HepG2 (cell line): ENCODE results near the gene EYA2. TPM values are rescaled to one million over a fixed set of nuclear protein-coding genes. Genes with fewer than 3 reads are reported as not detected.

Source experiments
- ATF7 ChIP-seq, 2 experiments: fragments of 450-650 bp in 1 of 2; sonication (generic) in 1 of 2; formaldehyde crosslinking in 1 of 2; IDR thresholded peaks; 2 replicates each; pipeline versions ENCODE4 v1.4.0 to v1.6.1; 2016 to 2020; ENCODE audit warnings: antibody characterized with exemption in 1 of 2, mild to moderate bottlenecking in 1 of 2, missing genetic modification reagents in 1 of 2
- FOXP4 ChIP-seq: sonication (generic); formaldehyde crosslinking; IDR thresholded peaks from 2 replicates; pipeline ENCODE4 v1.4.0; 2020; ENCODE audit warnings: missing genetic modification reagents
- GFI1 ChIP-seq: sonication (generic); formaldehyde crosslinking; IDR thresholded peaks from 2 replicates; pipeline ENCODE4 v1.5.0; 2020; ENCODE audit warnings: missing genetic modification reagents, mild to moderate bottlenecking, borderline replicate concordance
- JUND ChIP-seq: sonication (generic); formaldehyde crosslinking; IDR thresholded peaks from 2 replicates; pipeline ENCODE4 v1.8.0; 2022; ENCODE audit warnings: mild to moderate bottlenecking, missing genetic modification reagents
- MEF2D ChIP-seq: sonication (generic); formaldehyde crosslinking; IDR thresholded peaks from 2 replicates; pipeline ENCODE4 v1.5.1; 2020; ENCODE audit warnings: mild to moderate bottlenecking, missing genetic modification reagents
- ZNF142 ChIP-seq: sonication (generic); formaldehyde crosslinking; IDR thresholded peaks from 2 replicates; pipeline ENCODE4 v1.4.0; 2020; ENCODE audit warnings: missing genetic modification reagents
- ZNF230 ChIP-seq: sonication (generic); formaldehyde crosslinking; IDR thresholded peaks from 2 replicates; pipeline ENCODE4 v1.4.0; 2020; ENCODE audit warnings: mild to moderate bottlenecking, missing genetic modification reagents
- ZNF850 ChIP-seq: sonication (generic); formaldehyde crosslinking; conservative IDR thresholded peaks from 2 replicates; pipeline ENCODE4 v1.9.0; 2021; ENCODE audit warnings: mild to moderate bottlenecking, missing genetic modification reagents
- polyA plus RNA-seq, 8 experiments: library from polyadenylated mRNA; depleted of rRNA in 3 of 8; stranded (reverse) in 7 of 8; unstranded in 1 of 8; fragments of >200 nt; fragmentation: Illumina TruSeq in 4 of 8; extraction: Trizol in 4 of 8; gene quantifications; 2 replicates each; pipeline versions ENCODE4 v1.2.1 to v1.2.3, GENCODE V29; 2011 to 2016; ENCODE audit warnings: low read depth in 4 of 8, missing spikeins in 1 of 8, mixed read lengths in 1 of 8; ENCODE audit not compliant: insufficient read depth in 1 of 8
- total RNA-seq, 5 experiments: library from RNA; depleted of rRNA; stranded (reverse); fragments of >200 nt; fragmentation: Illumina TruSeq; extraction: Trizol; gene quantifications; 2 replicates each; pipeline ENCODE4 v1.2.3, GENCODE V29; 2016; ENCODE audit warnings: low read depth in 1 of 5
- TF ChIP-seq, protein P1 (sequence below): fragments of 450-650 bp; IDR thresholded peaks from 2 replicates; pipeline ENCODE4 v1.6.1; 2017; ENCODE audit warnings: mild to moderate bottlenecking
- TF ChIP-seq, protein P2 (sequence below): IDR thresholded peaks from 2 replicates; pipeline ENCODE4 v1.6.1; 2016; ENCODE audit warnings: low read depth, missing genetic modification reagents, missing compliant biosample characterization

The EYA2 gene
- total and polyA plus RNA-seq, 2 of the 13 experiments (the other 11 are each of a cell fraction or from before 2014, with no cell fraction given), result not detected

GRCh38 chr20:47233333-47234188 lies 338.9 kb downstream of the EYA2 start (continued):
- TF ChIP-seq ZNF142 (CRISPR knock-in tag), result peak; percentile 72; the same call in 1 of the 2 replicates
- peak; percentile 86; the same call in 1 of the 2 replicates for TF ChIP-seq GFI1 (CRISPR knock-in tag)
- TF ChIP-seq FOXP4 (CRISPR knock-in tag), result peak; percentile 92
- TF ChIP-seq JUND (CRISPR knock-in tag), result 0 out of 2 replicates have a peak, but pooled peaks have one; percentile 35
- TF ChIP-seq, protein P1, sequence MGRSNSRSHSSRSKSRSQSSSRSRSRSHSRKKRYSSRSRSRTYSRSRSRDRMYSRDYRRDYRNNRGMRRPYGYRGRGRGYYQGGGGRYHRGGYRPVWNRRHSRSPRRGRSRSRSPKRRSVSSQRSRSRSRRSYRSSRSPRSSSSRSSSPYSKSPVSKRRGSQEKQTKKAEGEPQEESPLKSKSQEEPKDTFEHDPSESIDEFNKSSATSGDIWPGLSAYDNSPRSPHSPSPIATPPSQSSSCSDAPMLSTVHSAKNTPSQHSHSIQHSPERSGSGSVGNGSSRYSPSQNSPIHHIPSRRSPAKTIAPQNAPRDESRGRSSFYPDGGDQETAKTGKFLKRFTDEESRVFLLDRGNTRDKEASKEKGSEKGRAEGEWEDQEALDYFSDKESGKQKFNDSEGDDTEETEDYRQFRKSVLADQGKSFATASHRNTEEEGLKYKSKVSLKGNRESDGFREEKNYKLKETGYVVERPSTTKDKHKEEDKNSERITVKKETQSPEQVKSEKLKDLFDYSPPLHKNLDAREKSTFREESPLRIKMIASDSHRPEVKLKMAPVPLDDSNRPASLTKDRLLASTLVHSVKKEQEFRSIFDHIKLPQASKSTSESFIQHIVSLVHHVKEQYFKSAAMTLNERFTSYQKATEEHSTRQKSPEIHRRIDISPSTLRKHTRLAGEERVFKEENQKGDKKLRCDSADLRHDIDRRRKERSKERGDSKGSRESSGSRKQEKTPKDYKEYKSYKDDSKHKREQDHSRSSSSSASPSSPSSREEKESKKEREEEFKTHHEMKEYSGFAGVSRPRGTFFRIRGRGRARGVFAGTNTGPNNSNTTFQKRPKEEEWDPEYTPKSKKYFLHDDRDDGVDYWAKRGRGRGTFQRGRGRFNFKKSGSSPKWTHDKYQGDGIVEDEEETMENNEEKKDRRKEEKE, result no peak
- TF ChIP-seq MEF2D (CRISPR knock-in tag), result 0 out of 2 replicates have a peak, but pooled peaks have one; percentile 49
- no peak for TF ChIP-seq ATF7 (IDR thresholded peaks at IDR 0.05)
- no peak for TF ChIP-seq ATF7 (CRISPR knock-in tag; IDR thresholded peaks at IDR 0.05)
- TF ChIP-seq, protein P2, sequence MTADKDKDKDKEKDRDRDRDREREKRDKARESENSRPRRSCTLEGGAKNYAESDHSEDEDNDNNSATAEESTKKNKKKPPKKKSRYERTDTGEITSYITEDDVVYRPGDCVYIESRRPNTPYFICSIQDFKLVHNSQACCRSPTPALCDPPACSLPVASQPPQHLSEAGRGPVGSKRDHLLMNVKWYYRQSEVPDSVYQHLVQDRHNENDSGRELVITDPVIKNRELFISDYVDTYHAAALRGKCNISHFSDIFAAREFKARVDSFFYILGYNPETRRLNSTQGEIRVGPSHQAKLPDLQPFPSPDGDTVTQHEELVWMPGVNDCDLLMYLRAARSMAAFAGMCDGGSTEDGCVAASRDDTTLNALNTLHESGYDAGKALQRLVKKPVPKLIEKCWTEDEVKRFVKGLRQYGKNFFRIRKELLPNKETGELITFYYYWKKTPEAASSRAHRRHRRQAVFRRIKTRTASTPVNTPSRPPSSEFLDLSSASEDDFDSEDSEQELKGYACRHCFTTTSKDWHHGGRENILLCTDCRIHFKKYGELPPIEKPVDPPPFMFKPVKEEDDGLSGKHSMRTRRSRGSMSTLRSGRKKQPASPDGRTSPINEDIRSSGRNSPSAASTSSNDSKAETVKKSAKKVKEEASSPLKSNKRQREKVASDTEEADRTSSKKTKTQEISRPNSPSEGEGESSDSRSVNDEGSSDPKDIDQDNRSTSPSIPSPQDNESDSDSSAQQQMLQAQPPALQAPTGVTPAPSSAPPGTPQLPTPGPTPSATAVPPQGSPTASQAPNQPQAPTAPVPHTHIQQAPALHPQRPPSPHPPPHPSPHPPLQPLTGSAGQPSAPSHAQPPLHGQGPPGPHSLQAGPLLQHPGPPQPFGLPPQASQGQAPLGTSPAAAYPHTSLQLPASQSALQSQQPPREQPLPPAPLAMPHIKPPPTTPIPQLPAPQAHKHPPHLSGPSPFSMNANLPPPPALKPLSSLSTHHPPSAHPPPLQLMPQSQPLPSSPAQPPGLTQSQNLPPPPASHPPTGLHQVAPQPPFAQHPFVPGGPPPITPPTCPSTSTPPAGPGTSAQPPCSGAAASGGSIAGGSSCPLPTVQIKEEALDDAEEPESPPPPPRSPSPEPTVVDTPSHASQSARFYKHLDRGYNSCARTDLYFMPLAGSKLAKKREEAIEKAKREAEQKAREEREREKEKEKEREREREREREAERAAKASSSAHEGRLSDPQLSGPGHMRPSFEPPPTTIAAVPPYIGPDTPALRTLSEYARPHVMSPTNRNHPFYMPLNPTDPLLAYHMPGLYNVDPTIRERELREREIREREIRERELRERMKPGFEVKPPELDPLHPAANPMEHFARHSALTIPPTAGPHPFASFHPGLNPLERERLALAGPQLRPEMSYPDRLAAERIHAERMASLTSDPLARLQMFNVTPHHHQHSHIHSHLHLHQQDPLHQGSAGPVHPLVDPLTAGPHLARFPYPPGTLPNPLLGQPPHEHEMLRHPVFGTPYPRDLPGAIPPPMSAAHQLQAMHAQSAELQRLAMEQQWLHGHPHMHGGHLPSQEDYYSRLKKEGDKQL (CRISPR knock-in tag), result peak; percentile 81
- no peak for TF ChIP-seq ZNF850 (CRISPR knock-in tag)
- no peak for TF ChIP-seq ZNF230
